GM12801 (cell line): Measurements from ENCODE around the gene IGF2BP3.

Source experiments
- CTCF ChIP-seq: IDR thresholded peaks from one replicate; pipeline ENCODE4 v1.5.1; 2011; ENCODE audit warnings: control low read depth; ENCODE audit not compliant: insufficient read length; ENCODE audit errors: extremely low read depth

The IGF2BP3 gene

GRCh38 chr7:23454881-23455526 is 15.3 kb downstream of the IGF2BP3 start:
- TF ChIP-seq CTCF = no peak

GRCh38 chr7:23450518-23450917 is 19.8 kb downstream of the IGF2BP3 start:
- no peak for TF ChIP-seq CTCF

GRCh38 chr7:23449941-23450340 is 20.4 kb downstream of the IGF2BP3 start:
- no peak for TF ChIP-seq CTCF

GRCh38 chr7:23445326-23445725 is 25.0 kb downstream of the IGF2BP3 start:
- no peak for TF ChIP-seq CTCF

- no peak for TF ChIP-seq CTCF
These were observed 26.3 kb downstream of the IGF2BP3 start for GRCh38 chr7:23443974-23444373.

GRCh38 chr7:23438171-23438570 is 32.1 kb downstream of the IGF2BP3 start:
- no peak for TF ChIP-seq CTCF

- no peak for TF ChIP-seq CTCF
These were observed 36.0 kb downstream of the IGF2BP3 start for GRCh38 chr7:23434147-23434917.
